GM13976 (cell line): ENCODE results near the gene FLT1.

Experiments used
- DNase-seq: peaks from one replicate; pipeline ENCODE4 v3.0.0; 2012; ENCODE audit warnings: low spot score
- CTCF ChIP-seq: IDR thresholded peaks from 2 replicates; pipeline ENCODE4 v1.5.1; 2012; ENCODE audit warnings: borderline replicate concordance, mild to moderate bottlenecking; ENCODE audit not compliant: insufficient read depth; ENCODE audit errors: extremely low read depth, missing control alignments, control extremely low read depth
- in situ Hi-C: fragments of 300-500 bp; cut with MboI; formaldehyde crosslinking; loops from one replicate; pipeline ENCODE4 v1.12.0; 2022; ENCODE audit warnings: low sequenced_read_pairs, mixed read lengths, inconsistent platforms; ENCODE audit not compliant: unreplicated experiment

The FLT1 gene

GRCh38 chr13:28355046-28355821 lies 139.7 kb downstream of the FLT1 start:
- DNase-seq, result no peak
- in situ Hi-C loops, result no loop called here
- TF ChIP-seq CTCF, result no peak

GRCh38 chr13:28353679-28354078 lies 141.2 kb downstream of the FLT1 start:
- no peak for TF ChIP-seq CTCF
- in situ Hi-C loops, result no loop called here
- DNase-seq, result no peak

GRCh38 chr13:28349907-28350654 lies 144.8 kb downstream of the FLT1 start:
- no peak for TF ChIP-seq CTCF
- DNase-seq, result no peak
- in situ Hi-C loops, result no loop called here

GRCh38 chr13:28349371-28349770 lies 145.6 kb downstream of the FLT1 start:
- in situ Hi-C loops, result no loop called here
- no peak for DNase-seq
- no peak for TF ChIP-seq CTCF

GRCh38 chr13:28347456-28348371 lies 147.2 kb downstream of the FLT1 start:
- DNase-seq, result no peak
- TF ChIP-seq CTCF, result no peak
- in situ Hi-C loops, result no loop called here

GRCh38 chr13:28346154-28346553 lies 148.8 kb downstream of the FLT1 start:
- TF ChIP-seq CTCF, result no peak
- no peak for DNase-seq
- in situ Hi-C loops, result no loop called here
